8988T (cell line): ENCODE measurements around the gene SEC23A.
"Not testable (repeated sequence)": the region's sequence is repeated elsewhere in the genome, so short reads cannot be mapped to it uniquely, and the experiment has no call there.

Experiments used
- DNase-seq: peaks from one replicate; pipeline ENCODE4 v3.0.0; 2011

The SEC23A gene

GRCh38 chr14:39102969-39103957, at the start of gene SEC23A:
Gene SEC23A, minus strand, starts transcription at chr14:39103235. Its CDS starts 7,117 bp downstream, at chr14:39096118.
- peak; percentile 60 for DNase-seq

- DNase-seq = no peak
Observed at GRCh38 chr14:39145266-39145966, 42.4 kb upstream of the SEC23A start.

DNA sequence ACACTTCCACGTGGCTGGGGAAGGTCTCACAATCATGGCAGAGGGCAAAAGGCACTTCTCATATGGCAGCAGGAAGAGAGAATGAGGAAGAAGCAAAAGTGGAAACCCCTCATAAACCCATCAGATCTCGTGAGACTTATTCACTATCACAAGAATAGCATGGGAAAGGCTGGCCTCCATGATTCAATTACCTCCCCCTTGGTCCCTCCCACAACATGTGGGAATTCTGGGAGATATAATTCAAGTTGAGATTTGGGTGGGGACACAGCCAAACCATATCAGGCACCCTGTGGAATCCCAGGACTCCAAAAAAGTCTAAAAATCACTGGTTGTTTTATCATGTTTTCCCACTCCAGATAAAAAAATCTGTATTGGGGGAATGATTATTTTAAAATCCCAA, 40.2 kb upstream of the SEC23A start:
- DNase-seq = not testable (repeated sequence)

DNA sequence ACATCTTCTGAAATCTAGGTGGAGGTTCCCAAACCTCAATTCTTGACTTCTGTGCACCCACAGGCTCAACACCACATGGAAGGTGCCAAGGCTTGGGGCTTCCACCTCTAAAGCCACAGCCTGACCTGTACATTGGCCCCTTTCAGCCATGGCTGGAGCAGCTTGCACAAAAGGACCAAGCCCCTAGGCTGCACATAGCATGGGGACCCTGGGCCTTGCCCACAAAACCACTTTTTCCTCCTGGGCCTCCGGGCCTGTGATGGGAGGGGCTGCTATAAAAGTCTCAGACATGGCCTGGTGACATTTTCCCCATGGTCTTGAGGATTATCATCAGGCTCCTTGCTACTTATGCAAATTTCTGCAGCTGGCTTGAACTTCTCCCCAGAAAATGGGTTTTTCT, 38.6 kb upstream of the SEC23A start:
- not testable (repeated sequence) for DNase-seq

DNA sequence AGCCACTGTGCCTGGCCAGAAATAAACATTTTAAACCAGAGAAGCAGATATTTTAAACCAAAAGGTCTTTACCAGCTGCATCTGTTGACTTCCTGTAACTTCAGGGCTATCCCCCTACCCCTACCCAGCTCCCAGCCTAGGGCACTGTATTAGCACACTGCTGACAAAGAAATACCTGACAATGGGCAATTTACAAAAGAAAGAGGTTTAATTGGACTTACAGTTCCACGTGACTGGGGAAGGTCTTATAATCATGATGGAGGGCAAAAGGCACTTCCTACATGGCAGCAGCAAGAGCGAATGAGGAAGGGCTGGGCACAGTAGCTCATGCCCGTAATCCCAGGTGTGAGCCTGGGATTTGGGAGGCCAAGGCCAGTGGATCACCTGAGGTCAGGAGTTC, 37.1 kb upstream of the SEC23A start:
- DNase-seq = no peak

DNA sequence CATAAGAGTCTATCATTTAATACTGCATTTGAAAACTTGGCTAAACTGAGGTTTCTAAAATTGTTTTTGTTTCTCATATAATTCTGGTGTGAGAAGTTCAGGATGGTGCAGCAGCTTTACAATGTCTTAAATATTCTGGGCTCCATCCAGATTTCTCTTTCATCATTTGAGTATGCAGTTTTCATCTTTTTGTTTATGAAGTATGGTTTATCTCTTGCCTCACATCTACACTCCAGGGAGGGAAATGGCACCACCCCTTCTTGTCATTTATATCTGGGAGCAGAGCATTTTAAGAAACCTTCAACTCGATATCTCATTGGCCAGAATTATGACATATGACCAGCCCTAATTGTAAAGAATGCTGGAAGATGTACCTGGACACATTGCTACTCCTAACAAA, 35.4 kb upstream of the SEC23A start:
- DNase-seq = no peak

DNA sequence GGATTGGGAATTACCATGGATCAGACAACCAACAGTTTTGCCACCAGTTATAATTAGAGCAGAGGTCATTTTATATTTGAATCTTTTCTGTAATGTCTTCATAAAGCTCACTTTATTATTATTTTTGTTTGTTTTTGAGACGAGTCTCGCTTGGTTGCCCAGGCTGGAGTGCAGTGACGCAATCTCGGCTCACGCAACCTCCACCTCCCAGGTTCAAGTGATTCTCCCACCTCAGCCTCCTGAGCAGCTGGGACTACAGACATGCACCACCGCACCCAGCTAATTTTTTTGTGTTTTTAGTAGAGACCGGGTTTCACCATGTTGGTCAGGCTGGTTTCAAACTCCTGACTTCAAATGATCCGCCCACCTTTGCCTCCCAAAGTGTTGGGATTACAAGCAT, 34.8 kb upstream of the SEC23A start:
- DNase-seq = not testable (repeated sequence)

DNA sequence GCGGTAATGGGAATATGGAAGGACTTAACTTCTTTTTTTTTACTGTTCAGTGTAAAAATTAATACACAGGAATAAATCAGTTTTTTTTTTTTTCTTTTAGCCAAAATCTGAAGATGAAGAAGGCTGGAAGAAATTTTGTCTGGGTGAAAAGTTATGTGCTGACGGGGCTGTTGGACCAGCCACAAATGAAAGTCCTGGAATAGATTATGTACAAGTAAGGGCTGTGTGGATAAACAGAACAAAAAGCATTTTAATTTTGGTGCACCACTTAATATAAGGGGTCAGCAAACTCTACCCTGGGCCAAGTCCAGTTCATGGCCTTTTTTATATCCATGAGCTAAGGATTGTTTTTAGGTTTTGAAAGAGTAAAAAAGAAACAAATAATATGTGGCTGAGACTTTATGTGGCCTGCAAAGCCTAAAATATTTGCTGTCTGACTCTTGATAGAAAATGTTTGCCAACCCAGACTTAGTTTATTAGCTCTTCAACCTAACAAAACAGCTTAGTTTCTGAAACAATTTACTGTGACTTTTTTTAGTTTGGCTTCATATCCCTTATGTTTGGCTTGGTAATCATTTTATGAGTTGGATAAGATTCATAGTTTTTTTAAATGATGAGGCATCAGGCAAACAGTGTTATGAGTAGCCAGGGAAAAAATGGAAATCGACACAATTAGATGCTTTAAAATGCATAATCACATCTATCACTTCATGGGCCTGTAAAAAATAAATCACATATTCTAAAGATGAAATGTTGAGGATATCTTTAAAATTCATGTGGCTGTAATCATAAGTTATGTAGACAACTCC, 19.5 kb upstream of the SEC23A start:
- no peak for DNase-seq

GRCh38 chr14:39114073-39114838, 11.2 kb upstream of the SEC23A start, which contains the start of gene GEMIN2:
Gene GEMIN2, plus strand, starts transcription at chr14:39114323. Its CDS starts 16 bp downstream, at chr14:39114339.
- peak; percentile 56 for DNase-seq

DNA sequence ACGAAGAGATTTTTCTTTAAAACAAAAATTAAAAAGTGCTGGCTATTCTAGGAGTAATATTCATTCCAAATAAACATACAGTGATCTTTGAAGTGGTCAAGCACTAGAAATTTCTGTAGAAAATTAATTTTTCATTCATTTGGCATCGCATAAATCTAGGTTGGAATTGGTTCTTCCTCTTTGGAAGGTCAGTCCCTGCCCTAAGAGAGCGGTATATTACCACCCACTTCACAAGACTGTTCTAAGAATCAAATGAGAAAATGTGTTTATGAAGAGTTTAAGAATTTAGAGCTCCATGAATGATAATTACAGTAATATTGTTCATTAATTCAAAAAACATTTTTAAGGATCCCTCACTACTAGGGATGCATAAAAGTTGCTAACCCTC, 10.6 kb upstream of the SEC23A start:
- no peak for DNase-seq

GRCh38 chr14:39109893-39110715, 7.1 kb upstream of the SEC23A start:
- DNase-seq = no peak

DNA sequence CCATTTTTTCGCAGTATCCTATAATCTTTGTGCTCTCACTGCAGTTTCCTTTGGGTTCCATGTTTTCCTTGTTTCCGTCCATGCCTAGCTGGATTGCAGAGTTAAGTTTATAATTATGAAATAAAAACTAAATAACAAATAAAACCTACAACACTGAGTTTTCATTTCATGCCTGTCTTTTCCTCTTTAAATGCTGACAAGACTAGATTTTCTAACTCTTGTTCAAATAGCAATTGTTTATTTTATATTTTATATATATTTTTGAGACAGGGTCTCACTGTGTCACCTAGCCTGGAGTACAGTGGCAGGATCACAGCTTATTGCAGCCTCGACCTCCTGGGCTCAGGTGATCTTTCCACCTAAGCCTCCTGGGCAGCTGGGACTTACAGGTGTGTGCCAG, 5.8 kb upstream of the SEC23A start:
- no peak for DNase-seq

DNA sequence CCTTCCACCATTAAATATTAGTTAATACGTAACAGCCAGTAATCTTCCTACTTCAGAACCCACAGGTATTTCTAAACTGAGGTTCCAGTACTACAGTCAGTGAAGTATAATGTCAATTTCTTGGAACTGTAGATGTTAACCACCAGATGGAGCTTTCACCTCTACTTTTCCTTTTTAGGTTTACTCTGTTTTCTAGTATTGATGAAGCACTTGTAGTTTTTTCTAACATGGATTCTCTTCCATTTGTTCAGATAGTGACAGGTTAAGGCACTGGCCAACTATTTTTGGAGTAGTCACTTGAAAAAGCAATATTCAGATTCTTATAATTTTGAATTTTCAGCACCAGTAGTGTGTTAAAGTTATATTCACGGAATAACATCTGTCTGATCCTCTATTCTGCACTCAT, 4.6 kb upstream of the SEC23A start:
- peak; percentile 52 for DNase-seq

- DNase-seq = not testable (repeated sequence)
Observed at GRCh38 chr14:39104078-39104801, 1.2 kb upstream of the SEC23A start.

GRCh38 chr14:39102265-39102968, 618 bp downstream of the SEC23A start:
- DNase-seq = no peak

- no peak for DNase-seq
Observed at GRCh38 chr14:39099748-39100147, 3.3 kb downstream of the SEC23A start.

DNA sequence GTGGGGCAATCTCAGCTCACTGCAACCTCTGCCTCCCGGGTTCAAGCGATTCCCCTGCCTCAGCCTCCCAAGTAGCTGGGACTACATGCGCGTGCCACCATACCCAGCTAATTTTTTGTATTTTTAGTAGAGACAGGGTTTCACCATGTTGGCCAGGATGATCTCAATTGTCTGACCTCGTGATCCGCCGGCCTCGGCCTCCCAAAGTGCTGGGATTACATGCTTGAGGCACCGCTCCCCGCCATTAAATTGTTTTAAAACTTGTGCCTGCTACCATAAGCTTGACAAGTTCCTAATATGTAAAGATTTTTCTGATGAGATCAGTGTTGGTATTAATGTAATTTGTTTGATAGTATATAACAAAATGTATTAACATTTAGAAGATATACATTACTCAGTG, 3.8 kb downstream of the SEC23A start:
- DNase-seq = not testable (repeated sequence)

DNA sequence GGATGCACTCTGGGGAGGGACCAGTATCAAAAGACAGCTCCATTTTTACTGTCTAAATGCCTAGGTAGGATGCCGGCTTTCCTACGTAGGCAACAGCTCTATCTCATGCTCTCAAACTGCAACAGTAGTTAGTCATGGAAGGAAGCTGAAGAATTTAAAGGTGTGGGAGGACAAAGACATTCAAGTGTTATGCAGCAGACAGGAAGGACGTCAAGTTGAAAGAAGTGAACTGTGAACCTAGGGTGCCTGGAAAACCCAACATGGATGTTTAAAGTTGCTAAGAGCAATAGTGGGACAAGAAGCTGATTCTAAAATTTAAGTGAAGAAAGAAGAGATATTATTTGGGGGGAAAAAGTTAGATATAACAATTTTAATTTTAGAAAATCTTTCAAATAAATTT, 5.9 kb downstream of the SEC23A start:
- DNase-seq = peak; percentile 34

DNA sequence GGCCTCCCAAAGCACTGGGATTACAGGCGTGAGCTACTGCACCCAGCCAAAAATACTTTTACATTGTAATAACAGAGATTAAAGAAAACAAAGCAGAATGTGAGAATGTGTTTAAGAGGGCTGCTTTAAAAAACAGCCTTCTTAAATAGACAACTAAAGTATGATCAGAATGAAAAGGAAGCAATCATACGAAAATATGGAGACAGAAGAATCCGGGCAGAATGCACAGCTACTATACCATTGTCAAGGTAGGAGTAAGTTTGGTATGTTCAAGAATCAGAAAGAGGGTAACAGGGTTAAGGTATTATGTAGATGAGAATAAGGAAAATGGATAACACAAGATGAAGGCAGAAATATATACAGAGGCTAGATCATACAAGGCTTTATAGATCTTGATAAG, 8.5 kb downstream of the SEC23A start:
- DNase-seq = no peak

- DNase-seq = no peak
Observed at GRCh38 chr14:39091716-39092115, 11.3 kb downstream of the SEC23A start.
